HG02973 (cell line): Measurements from ENCODE around the gene NUP42.
"Not testable (repeated sequence)": the region's sequence is repeated elsewhere in the genome, so short reads cannot be mapped to it uniquely, and the experiment has no call there.

Experiments
- ATAC-seq: cut with Tn5 transposase; IDR thresholded peaks from one replicate; pipeline ENCODE4 v1.9.1; 2021; ENCODE audit warnings: moderate library complexity; ENCODE audit not compliant: unreplicated experiment

The NUP42 gene

DNA sequence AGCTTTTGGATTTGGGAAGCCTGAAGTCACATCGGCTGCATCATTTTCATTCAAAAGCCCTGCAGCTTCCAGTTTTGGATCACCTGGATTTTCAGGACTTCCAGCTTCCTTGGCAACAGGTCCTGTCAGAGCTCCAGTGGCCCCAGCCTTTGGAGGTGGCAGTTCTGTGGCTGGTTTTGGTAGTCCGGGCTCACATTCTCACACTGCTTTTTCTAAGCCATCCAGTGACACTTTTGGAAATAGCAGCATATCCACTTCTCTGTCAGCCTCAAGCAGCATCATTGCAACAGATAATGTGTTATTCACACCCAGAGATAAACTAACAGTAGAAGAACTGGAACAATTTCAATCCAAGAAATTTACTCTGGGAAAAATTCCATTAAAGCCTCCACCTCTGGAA is 18.5 kb downstream of the NUP42 start:
- no peak for ATAC-seq

DNA sequence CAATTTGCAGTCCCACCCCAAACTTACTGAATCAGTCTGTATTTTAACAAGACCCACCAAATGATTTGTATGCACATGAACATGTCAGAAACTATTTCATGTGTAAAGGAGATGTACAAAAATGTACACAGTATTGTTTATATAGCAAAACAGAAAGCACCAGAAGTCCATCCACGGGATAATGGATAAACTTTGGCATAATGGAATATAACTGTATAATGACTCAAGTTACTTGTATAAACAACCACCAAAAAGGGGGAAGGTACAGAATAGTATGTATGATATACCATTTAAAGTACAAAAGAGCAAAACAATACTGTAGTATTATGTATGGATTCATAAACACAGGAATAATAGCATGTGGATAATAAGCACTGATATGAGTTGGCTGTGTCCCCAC is 22.4 kb downstream of the NUP42 start:
- ATAC-seq, result no peak

DNA sequence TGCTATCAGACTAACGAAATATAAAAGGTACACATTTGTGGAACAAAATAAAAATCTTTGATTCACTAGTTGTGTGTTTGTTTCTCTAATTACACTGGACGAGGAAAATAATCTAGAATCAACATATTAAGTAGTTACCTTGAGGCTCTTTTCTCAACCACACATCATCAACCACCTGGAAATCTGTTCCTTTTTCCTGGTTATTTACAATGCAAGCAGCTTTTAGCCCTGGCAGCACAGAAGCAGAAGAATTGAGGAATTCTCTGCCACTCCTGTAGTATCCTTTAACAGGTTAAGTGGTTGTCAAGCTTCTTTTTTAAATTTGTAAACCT is 23.7 kb downstream of the NUP42 start:
- ATAC-seq, result no peak

DNA sequence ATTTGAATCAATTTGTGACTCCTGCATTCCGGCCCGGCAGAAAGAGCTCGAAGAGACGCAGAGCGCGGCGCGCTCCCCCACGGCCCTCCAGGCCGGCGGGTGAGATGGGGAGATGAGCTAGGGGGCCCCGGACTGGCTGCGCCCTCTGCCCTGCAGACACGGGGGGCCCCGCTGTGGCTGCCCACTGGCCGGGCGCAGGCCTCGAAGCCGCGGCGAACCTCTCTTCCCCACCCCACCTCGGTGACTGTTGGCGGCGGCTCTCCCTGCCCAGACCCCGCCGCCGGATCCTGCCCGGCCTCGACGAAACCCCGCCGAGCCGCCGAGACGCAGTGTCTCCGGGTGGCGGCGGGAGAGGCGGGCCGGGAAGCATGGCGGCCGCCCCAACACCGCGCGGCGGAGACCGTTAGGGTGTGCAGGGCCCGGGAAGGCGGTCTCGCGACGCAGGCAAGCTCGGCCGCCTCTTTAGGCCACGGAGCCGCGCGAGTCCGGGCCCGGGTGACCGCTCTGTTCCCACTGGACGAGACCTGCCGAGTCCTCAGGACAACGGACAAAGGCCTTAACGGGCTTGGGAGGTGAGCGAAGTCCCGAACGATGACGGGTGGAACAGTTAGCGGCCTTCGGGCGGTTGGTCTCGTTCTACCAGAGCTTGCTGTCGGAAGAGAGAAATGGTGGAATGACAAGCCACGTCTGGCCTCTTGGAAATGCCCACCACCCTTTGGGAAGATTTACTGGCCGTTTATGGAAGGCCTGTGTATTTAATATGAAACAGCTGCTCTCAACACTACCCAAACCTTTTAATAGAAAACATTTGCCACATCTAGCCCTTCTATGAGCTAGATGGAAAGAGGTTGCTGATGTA is 24.3 kb downstream of the NUP42 start:
- ATAC-seq, result no peak

DNA sequence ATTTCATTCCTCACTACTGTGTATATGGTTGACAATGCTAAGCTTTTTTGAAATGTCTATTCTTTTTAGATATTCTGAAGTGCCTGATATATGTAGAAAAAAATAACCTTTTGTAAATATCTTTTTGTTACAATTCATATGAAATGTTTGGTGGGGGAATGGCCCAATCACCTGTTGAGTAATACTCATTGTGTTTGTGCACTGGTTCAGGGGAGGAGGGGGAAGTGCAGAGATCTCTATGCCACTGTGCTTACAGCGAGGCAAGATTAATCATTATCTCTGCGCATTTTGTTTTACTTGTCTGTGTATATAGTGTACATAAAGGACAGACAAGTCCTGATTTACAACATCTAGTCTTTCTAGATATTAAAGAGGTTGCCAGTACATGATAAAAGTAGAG is 25.2 kb downstream of the NUP42 start:
- no peak for ATAC-seq

DNA sequence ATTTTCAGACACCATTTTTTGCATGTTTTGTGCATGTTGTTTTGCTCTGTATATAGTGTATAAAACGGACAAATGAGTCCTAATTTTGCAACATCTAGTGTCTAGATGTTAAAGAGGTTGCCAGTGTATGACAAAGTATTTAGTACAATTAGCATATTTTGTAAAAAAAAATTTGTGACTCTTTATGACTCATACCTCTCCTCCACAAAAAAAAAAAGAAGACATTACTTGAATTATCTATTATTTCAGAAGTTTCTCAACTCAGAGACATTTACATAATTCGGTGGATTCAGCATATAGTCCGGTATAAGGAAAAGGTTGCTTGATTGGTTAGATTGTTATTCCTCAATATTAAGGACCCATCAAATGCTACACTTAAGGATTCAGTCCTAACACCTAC is 26.0 kb downstream of the NUP42 start:
- no peak for ATAC-seq

DNA sequence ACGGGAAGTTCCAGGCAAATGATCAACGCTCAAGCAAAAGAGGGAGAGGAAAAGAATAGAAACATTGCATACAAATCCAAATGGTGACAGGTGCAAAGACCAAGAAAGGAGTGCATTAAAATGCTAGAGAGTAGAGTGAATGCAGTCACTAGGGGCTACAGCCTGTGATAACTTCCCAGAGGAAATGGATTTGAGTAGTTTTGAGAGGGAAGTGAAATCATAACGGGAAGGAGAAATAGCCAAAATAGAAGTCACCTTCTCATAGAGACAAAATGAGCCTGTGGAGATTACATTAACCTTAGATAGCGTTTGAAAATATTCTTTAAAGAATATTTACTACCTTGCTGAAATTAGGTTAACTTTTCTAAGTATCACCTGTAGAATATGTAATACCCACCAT is 26.5 kb downstream of the NUP42 start:
- no peak for ATAC-seq

DNA sequence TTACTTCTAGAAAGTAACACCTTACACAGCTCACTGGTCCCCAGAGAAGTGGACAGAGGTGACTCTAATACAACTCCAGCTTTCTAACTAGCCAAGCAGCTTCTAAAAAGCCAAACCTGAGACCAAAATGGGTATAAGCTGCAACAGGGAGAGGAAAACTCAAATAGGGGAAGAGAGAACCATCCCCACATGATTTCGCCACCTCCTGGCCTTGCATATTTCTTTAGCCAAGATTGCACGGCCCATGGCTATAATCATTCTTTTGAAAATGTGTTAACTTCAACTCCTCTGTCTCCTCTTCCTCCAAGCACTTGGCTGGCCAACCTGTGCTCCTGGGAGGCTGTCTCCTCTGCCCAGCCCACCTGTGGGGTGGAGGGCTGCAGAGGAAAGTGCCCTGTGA is 28.7 kb downstream of the NUP42 start:
- ATAC-seq, result no peak

DNA sequence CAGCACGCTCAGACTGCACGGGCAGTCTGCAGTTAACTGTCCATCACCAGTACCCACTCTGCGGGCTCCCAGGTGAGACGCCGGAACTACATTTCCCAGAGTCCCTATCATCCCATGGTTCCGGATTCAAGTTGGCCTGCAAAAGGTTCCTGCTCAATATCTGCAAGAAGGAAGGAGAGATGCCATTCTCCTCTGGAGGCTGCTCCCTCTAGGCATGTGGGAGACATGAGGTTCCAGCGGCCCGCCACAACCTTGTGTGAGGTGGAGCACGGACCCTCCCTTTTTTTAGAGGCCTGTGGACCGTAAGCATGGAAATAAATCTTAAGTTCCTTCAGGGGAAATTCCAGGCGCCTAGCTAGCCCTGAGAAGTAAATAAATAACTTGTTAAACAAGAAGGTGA is 29.7 kb downstream of the NUP42 start:
- ATAC-seq, result no peak

DNA sequence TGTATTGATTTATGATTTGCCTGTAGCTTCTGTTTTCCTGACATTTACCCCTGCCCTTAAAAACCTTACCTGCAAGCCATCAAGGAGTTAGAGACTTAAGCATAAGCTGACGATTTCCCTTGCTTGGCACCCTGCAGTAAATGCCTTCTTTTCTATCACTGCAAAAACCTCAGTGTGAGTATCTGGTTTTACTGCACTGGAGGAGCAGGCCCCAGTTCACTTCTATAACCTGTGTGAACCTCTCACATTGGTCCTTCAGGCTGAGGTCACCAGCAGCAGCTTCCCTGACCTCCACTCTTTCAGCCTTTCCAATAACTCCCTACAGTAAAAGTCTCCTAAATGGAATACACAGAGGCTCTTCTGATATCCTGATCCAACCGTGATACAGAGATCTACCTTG is 30.5 kb downstream of the NUP42 start:
- no peak for ATAC-seq

DNA sequence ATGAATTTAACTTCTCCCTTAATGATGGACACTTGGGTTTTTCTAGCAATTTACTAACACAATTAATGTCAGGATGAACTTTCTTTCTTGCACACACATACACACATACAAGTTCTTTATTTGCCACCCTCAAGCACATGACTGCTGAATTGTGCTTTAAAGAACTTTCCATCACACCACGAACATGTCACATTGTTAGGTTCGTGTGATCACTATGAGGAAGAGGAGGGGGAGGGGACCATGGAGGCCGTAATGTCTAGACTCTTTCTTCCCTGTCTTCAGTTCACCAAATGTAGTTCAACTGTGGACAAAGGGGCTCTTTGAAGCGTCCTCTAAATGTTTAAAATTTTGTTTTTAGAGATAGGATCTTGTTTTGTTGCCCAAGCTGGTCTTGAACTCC is 31.0 kb downstream of the NUP42 start:
- no peak for ATAC-seq

DNA sequence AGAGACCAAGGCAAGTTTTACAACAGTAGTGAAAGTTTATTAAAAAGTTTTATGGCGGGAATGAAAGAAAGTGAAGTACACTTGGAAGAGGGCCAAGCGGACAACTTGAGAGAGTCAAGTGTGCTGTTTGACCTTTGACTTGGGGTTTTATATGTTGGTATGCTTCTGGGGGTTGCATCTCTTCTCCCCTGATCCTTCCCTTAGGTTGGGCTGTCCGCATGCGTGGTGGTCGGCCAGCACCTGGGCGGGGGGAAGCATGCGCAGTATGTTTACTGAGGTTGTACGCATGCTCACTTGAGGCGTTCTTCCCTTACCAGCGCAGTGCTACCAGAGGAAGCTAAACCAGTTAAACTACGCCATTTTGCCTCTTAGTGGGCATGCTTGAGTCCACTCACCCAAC is 31.9 kb downstream of the NUP42 start:
- no peak for ATAC-seq

DNA sequence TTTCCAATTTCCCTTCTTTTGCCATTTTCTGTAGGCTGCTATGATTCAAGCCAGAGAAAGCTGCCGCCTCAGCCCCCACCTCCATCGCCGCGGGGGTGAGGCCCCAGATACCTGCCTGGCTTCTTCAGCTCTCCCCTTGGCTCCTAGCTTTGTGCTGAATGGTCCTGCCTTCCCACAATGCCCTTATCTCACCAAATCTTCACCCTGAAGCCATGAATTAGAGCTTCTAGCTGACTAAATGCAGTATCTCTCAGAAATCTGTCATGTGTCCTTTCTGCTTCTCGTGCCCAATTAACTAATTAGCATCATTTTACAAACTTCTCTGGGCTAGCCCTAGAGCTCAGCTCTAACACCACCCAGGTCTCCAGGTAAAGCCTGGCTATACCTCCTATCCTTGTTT is 32.6 kb downstream of the NUP42 start:
- no peak for ATAC-seq

DNA sequence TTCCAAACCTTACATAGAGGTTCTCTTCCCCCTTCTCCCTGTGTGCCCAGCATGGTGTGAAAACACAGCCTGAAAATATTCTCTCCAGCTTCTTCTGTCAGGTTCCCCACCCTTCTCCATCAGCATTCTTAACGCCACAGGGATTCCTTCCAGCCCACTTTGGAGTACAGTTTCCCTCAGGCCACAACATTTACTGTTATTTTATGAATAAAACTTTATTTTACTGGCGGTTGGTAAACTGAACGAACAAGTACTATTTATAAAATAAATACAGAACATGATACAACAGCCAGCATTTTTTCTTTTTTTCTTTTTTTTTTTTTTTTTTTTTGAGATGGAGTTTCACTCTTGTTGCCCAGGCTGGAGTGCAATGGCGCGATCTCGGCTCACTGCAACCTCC is 33.1 kb downstream of the NUP42 start:
- no peak for ATAC-seq

DNA sequence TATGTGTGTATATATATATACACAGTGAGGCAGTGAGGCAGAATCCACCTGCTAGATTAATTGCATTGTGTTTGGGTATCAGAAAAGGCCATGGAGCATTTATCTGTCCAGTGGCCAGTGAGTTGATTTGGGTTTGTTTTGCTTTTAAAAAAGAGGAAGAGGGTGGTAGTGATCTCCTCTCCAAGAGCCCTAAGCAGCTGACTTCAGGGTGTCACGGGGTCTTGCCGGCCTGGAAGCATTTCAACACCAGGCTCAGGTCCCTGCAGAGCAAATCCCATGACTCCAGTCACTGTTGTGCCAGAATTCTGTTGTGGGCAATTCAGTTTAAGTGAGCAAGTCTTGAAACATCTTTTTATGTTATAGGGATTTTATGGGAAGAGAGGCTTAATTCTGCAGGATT is 34.2 kb downstream of the NUP42 start:
- ATAC-seq, result no peak

DNA sequence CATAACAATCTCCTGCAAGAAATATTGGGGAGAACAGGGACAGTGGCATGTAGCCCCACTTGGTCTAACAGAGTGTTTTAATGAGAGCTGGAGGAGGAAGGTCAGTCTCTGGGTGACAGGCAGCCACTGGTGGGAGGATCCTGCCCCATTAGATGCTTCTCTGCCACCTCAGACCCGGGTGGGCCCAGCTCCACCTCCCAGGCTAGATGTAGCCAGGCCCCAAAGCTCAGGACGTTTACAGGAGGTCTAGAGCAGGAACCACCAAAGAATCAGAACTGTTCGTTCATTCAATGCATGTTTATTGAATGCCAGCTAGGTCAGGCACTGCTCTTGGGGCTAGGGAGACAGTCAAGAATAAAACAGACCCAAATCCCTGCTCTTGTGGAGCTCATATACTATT is 36.3 kb downstream of the NUP42 start:
- ATAC-seq, result no peak

DNA sequence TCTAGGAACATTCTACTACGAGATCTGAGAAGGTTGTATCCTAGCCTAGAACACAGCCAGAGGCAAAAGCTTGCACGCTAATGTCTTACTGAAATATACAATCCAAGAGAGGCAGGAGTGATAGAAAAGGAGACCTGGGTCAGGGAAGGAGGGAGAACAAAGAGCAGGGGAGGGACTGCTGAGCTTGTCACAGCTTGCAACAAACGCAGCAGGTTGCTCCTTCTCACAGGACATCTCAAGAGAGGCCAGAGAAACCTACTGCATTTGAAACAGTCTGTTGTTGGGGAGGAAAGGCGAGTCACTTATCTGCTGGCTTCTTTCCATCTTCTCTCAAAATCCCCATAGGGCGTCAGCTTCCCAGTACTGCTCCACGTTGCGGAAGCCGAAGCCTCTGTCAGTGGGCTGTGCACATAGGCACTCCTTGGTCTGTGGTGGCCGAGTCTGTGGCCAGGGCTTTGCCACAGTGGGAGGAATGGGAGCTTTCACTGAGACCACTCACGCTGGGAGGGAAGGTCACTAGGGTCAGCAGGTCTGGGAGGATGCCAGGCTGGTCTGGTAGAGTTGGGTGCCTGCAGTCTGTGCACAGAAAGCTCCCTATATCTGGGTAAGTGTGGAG is 39.0 kb downstream of the NUP42 start:
- ATAC-seq, result no peak

DNA sequence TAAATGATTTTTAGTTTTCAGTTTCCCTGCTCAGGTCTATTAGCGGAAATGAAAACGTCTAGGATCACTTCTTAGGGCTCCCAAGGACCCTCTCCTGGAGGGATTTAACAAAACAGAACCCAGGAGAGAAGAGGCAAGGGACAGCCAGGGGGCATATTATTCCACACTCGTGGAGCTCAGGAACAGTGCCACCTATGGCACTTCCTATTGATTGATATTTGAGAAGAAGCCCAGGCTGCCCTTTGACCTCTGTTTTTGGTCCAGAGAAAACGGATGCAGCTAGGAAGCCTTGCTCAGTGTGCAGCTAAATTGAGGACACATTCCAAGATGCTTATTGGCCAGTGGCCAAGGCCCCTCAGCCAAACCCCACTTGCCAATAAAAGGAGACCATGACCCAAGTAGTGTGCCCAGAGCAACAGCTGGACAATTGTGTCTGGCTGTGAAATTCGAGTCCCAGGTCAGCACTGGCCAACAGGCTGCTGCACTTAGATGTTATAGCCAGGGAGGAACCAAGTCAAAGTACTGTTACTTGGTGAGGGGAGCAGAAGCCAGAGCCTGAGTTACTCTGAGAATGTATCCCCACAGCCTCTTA is 40.7 kb downstream of the NUP42 start:
- no peak for ATAC-seq

DNA sequence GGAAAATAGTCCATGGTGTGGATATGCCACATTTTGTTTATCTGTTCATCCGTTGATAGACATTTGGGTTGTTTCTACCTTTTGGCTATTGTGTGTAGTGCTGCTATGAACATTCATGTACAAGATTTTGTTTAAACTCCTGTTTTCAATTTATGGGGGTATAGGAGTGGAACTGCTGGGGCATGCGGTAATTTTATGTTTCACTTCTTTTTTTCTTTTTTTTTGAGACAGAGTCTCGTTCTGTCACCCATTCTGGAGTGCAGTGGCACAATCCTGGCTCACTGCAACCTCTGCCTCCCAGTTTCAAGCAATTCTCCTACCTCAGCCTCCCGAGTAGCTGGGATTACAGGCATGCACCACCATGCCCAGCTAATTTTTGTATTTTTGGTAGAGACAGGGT is 42.5 kb downstream of the NUP42 start:
- not testable (repeated sequence) for ATAC-seq

DNA sequence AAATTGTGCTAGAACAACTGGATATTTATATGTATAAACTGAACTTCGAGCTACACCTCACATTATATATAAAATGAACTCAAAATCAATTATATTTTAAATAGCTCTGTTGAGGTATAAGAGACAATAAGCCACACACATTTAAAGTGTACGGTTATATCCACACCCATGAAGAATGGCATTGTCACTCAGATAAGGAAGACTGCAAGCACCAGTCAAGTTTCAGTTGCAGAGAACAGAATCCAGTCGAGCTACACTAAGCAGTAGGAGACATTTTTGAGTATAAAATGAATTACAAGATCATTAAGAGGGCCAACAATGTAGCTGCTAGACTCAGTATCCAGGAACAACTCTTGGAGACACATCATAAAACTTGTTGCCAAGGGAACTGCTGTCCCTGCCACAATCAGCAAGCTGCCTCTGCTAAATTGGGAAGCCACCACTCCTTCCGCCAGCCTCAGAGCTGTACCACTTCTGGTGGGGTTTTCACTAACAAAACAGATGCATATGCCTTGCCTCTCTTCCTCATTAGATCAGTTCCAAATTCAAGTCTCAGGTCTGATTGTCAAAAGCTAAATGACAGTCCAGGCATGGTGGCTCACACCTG is 45.1 kb downstream of the NUP42 start:
- no peak for ATAC-seq

DNA sequence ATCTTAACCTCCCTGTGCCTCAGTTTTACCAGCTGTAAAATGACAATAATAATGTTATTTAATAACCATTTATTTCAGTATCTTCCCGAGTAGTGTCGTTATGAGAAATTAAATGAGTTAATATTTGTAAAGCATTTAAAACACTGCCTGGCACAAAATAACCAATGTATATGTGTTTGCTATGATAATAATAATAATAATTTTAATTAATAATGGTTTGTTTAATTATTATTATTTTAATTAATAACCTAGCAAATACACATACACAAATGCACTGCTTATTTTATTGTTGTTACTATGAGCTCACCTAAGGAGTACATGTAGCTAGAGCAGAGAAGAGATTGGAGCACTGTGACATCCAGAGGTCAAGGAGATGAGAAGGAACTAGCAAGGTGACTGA is 46.6 kb downstream of the NUP42 start:
- no peak for ATAC-seq

DNA sequence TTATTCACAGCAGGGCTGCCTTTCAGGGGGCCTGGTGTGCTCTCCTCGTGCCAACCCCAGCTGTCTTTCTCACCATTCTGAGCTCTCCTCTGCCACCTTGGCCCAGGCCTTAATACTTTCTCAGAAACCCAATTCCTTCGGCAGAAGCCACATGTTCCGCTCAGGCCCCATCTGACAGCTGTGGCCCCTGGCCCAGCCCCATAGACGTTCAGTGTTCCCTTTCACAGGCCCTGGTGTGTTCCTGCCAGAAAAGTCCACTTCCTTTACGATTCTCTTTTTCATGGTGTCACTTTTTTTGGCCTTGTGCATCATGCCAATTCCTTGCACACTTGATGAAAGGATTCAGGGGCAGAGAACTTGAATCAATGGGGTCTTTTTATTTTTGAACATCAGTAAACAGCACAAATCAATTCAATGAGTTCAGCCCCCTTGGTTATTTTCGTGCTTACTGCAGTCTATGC is 48.8 kb downstream of the NUP42 start:
- ATAC-seq, result no peak
